Measurements from ENCODE around the gene MBTD1.

GRCh38 chr17:51305182-51305581 is 45.3 kb upstream of the MBTD1 start:
- TF ChIP-seq CTCF (IDR thresholded peaks at IDR 0.05) (no peak), POLR2A (IDR thresholded peaks at IDR 0.05) (no peak), POLR2AphosphoS5 (IDR thresholded peaks at IDR 0.05) (no peak)
